DMS114 treated with DMSO at 0.1 percent for 48 hours (cell line): ENCODE results near the gene CDH12.
"Not testable (repeated sequence)": the region's sequence is repeated elsewhere in the genome, so short reads cannot be mapped to it uniquely, and the experiment has no call there.

ENCODE experiments used
- DNase-seq: peaks from one replicate; lab custom pipeline; 2025; ENCODE audit not compliant: unreplicated experiment; lab: John Stamatoyannopoulos, UW

CDH12 gene

GRCh38 chr5:22187632-22188228 is 665.4 kb downstream of the CDH12 start:
- DNase-seq, result not testable (repeated sequence)

- DNase-seq, result not testable (repeated sequence)
Observed at GRCh38 chr5:22169226-22169625, 683.9 kb downstream of the CDH12 start.

GRCh38 chr5:22168704-22169103 is 684.4 kb downstream of the CDH12 start:
- DNase-seq, result not testable (repeated sequence)

GRCh38 chr5:22165931-22166330 is 687.2 kb downstream of the CDH12 start:
- DNase-seq, result not testable (repeated sequence)

GRCh38 chr5:22164910-22165748 is 688.0 kb downstream of the CDH12 start:
- DNase-seq, result not testable (repeated sequence)

- DNase-seq, result not testable (repeated sequence)
Observed at GRCh38 chr5:22156953-22157352, 696.2 kb downstream of the CDH12 start.

GRCh38 chr5:22154779-22155178 is 698.4 kb downstream of the CDH12 start:
- DNase-seq, result not testable (repeated sequence)

GRCh38 chr5:22151801-22152200 is 701.3 kb downstream of the CDH12 start:
- DNase-seq, result not testable (repeated sequence)

- not testable (repeated sequence) for DNase-seq
Observed at GRCh38 chr5:22140418-22140817, 712.7 kb downstream of the CDH12 start.

- not testable (repeated sequence) for DNase-seq
Observed at GRCh38 chr5:22139662-22140300, 713.4 kb downstream of the CDH12 start.

GRCh38 chr5:22111320-22111719 is 741.8 kb downstream of the CDH12 start:
- no peak for DNase-seq

GRCh38 chr5:22109315-22109714 is 743.8 kb downstream of the CDH12 start:
- no peak for DNase-seq

GRCh38 chr5:22108545-22108944 is 744.6 kb downstream of the CDH12 start:
- no peak for DNase-seq

- no peak for DNase-seq
Observed at GRCh38 chr5:22102823-22103359, 750.3 kb downstream of the CDH12 start.

- DNase-seq, result no peak
Observed at GRCh38 chr5:22088517-22088916, 764.6 kb downstream of the CDH12 start.

GRCh38 chr5:22079566-22079965 is 773.6 kb downstream of the CDH12 start:
- DNase-seq, result no peak

- DNase-seq, result no peak
Observed at GRCh38 chr5:22079002-22079401, 774.1 kb downstream of the CDH12 start.

GRCh38 chr5:22076586-22076985 is 776.6 kb downstream of the CDH12 start:
- no peak for DNase-seq

- DNase-seq, result no peak
Observed at GRCh38 chr5:22070186-22070728, 782.9 kb downstream of the CDH12 start.

GRCh38 chr5:22063717-22064116 is 789.4 kb downstream of the CDH12 start:
- DNase-seq, result no peak

- DNase-seq, result no peak
Observed at GRCh38 chr5:22058620-22059019, 794.5 kb downstream of the CDH12 start.
